ENCODE measurements around the gene MAP2K3.

The MAP2K3 gene

DNA sequence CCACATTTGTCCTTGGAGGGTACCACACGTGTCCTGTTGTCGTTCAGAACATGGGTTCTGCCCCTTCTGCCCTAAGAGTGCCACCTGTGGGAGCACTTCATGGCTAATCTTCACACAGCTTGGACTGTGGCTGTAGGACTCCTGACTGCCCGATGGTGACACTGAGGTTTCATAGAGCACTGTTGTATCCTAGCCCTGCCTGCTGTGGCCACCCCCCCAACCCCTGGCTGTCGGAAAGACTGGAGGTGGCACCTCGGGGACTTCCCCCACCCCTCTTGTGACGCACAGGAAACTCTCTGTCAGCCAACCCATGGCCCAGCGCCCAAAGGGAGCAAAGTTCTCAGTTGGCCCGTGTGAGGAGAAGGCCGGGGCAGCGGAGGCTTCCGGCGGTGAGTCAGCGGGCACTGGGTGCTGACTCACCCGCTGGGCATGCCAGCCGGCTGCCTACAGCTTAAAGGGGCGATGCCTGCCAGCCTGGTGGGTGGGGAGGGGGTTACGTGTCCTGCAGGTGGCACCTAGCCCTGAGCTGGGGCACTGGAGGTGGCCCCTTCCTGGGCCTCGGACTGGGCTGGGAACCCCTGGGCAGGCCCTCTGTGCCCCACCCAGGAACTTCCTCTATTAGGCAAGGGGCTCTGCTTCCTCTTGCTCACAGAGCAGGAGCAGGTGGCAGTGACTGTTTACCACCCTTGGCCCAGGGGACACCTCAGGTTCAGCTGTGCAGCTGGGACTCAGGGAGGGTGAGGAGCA lies 3.4 kb downstream of the MAP2K3 start:
- WGBS = 14% methylated on average over 18 of the region's 18 CpGs
- Histone ChIP-seq H2BK120ac (ENCODE audit: low read depth, low read length) (peak overlapping the region; percentile 12), H3K9me3 (ENCODE audit: control insufficient read depth, low read length) (no peaks in the 10 kb centered on the region), H3K4me1 (ENCODE audit: control insufficient read depth, insufficient read depth, low read depth, low read length) (peaks cover 59% of the 10 kb centered on the region), H3K14ac (ENCODE audit: low read length in 2 of 2) (peak overlapping the region in 1 of 2 experiments; percentile 37), H3K23ac (ENCODE audit: low read length in 2 of 2) (peak overlapping the region in 1 of 2 experiments; percentile 2), H2BK5ac (ENCODE audit: low read depth, low read length, poor library complexity, severe bottlenecking) (peak overlapping the region; percentile 4), H3K4me2 (ENCODE audit: low read length, poor library complexity, severe bottlenecking) (peak overlapping the region; percentile 53), H4K8ac (ENCODE audit: low read length) (peak overlapping the region; percentile 33), H3K27me3 (ENCODE audit: control insufficient read depth in 1 of 2, insufficient read depth in 1 of 2, low read length in 2 of 2) (no peaks in the 10 kb centered on the region), H3K36me3 (ENCODE audit: control insufficient read depth in 1 of 2, insufficient read depth in 2 of 2, low read depth in 1 of 2, low read length in 2 of 2) (peaks cover 20 to 21% of the 10 kb centered on the region in 2 experiments), H2AFZ (ENCODE audit: low read depth, low read length) (no peak overlapping the region), H3K79me1 (replicated peaks; ENCODE audit: low read length, poor library complexity, severe bottlenecking) (peaks cover 5% of the 10 kb centered on the region), H2BK15ac (ENCODE audit: low read depth, poor library complexity, severe bottlenecking) (peak overlapping the region; percentile 44), H3K9ac (ENCODE audit: low read length) (peak overlapping the region; percentile 97), H2BK12ac (ENCODE audit: low read length in 2 of 2) (peak overlapping the region; percentile 90 to 98), H3K27ac (ENCODE audit: low read length, poor library complexity, severe bottlenecking) (peak overlapping the region; percentile 83), H3K4ac (ENCODE audit: low read depth in 1 of 2, low read length in 2 of 2) (peak overlapping the region; percentile 64 to 89), H4K91ac (ENCODE audit: low read length) (peak overlapping the region; percentile 88), H3K4me3 (ENCODE audit: insufficient read depth in 1 of 2, low read depth in 1 of 2, low read length in 2 of 2) (peak overlapping the region; percentile 5 to 99), H3K18ac (ENCODE audit: low read depth in 1 of 2, low read length in 2 of 2) (peak overlapping the region; percentile 85 to 92), H2AK5ac (ENCODE audit: low read length, severe bottlenecking) (peak overlapping the region; percentile 80)
- peak; percentile 99 for DNase-seq

DNA sequence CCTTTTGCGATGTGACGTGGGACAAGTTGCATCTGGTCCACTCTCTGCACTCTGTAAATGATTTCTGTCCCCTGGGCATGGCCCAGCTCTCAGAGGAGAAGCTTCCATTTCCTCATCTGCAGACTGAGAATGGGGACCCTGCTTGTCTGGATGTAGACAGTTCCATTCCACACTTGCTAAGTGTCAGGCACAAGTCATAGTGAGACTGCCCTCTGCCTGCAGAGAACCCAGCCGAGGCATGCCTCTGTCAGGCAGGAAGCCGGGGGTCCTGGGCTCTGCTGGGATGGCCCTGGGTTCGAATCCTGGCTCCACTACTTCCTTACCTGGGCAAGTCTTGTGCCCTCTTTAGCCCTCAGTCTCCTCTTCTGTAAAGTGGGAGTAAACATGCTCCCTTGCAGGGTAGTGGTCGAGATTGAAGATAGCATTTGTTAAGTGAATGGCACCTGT lies 4.1 kb downstream of the MAP2K3 start:
- WGBS = 81% methylated on average over 6 of the region's 6 CpGs
- Histone ChIP-seq H2BK120ac (ENCODE audit: low read depth, low read length) (peak overlapping the region; percentile 12), H4K91ac (ENCODE audit: low read length) (peak overlapping the region; percentile 45), H3K4me2 (ENCODE audit: low read length, poor library complexity, severe bottlenecking) (peak overlapping the region; percentile 5), H2AK5ac (ENCODE audit: low read length, severe bottlenecking) (peak overlapping the region; percentile 67), H4K8ac (ENCODE audit: low read length) (peak overlapping the region; percentile 45), H3K23ac (ENCODE audit: low read length in 2 of 2) (no peak overlapping the region), H3K27me3 (ENCODE audit: control insufficient read depth in 1 of 2, insufficient read depth in 1 of 2, low read length in 2 of 2) (no peaks in the 10 kb centered on the region), H3K4me1 (ENCODE audit: control insufficient read depth, insufficient read depth, low read depth, low read length) (peaks cover 57% of the 10 kb centered on the region), H3K9ac (ENCODE audit: low read length) (peak overlapping the region; percentile 97), H3K79me1 (replicated peaks; ENCODE audit: low read length, poor library complexity, severe bottlenecking) (peaks cover 10% of the 10 kb centered on the region), H3K9me3 (ENCODE audit: control insufficient read depth, low read length) (no peaks in the 10 kb centered on the region), H3K4me3 (ENCODE audit: insufficient read depth in 1 of 2, low read depth in 1 of 2, low read length in 2 of 2) (peak overlapping the region in 1 of 2 experiments; percentile 99), H2BK15ac (ENCODE audit: low read depth, poor library complexity, severe bottlenecking) (no peak overlapping the region), H3K27ac (ENCODE audit: low read length, poor library complexity, severe bottlenecking) (peak overlapping the region; percentile 69), H3K14ac (ENCODE audit: low read length in 2 of 2) (no peak overlapping the region), H3K18ac (ENCODE audit: low read depth in 1 of 2, low read length in 2 of 2) (peak overlapping the region; percentile 9 to 47), H2AFZ (ENCODE audit: low read depth, low read length) (no peak overlapping the region), H2BK12ac (ENCODE audit: low read length in 2 of 2) (peak overlapping the region; percentile 11 to 59), H2BK5ac (ENCODE audit: low read depth, low read length, poor library complexity, severe bottlenecking) (no peak overlapping the region), H3K4ac (ENCODE audit: low read depth in 1 of 2, low read length in 2 of 2) (peak overlapping the region in 1 of 2 experiments; percentile 56), H3K36me3 (ENCODE audit: control insufficient read depth in 1 of 2, insufficient read depth in 2 of 2, low read depth in 1 of 2, low read length in 2 of 2) (peaks cover 27 to 28% of the 10 kb centered on the region in 2 experiments)
- peak; percentile 41 for DNase-seq

DNA sequence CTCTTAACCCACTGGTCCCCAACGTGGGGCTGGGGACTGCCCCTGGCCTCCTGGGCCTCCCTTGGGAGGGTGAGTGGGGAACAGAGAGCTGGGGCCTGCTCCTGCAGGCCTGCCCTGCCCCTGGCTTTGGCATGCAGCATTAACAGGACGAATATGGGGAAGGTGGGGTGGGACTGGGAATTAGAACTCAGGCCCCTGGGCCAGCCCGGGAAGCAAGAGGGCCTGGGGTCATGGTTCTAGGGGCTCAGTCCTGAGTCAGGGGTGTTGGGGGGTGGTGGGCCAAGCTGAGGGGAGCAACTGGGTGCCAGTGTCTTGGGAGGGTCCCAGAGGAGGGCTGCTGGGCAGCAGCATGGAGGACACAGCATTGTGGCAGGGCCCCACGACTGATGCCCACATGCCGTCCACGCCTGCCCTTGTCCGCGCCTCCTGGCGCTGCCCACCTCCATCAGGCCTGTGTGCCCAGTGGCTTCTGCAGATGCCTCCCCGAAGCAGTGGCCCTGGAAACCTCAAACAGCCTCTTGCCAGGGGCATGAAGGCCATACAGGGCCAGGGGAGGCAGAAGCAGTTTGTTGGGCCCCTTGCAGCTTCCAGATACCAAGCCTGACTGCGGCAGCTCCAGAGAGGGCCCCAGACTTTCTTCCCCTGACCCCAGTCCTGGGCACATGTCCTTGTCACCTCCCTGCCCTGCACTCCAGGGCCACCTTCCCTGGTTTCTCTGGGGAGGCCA lies 4.8 kb downstream of the MAP2K3 start:
- peak overlapping the region in 1 of 2 experiments; percentile 16 for H3K23ac ChIP-seq (ENCODE audit: low read length in 2 of 2)
- no peak overlapping the region for H3K27ac ChIP-seq (ENCODE audit: low read length, poor library complexity, severe bottlenecking)
- no peaks in the 10 kb centered on the region for H3K27me3 ChIP-seq (ENCODE audit: control insufficient read depth in 1 of 2, insufficient read depth in 1 of 2, low read length in 2 of 2)
- peak overlapping the region in 1 of 2 experiments; percentile 63 for H2BK12ac ChIP-seq (ENCODE audit: low read length in 2 of 2)
- H2BK15ac ChIP-seq (ENCODE audit: low read depth, poor library complexity, severe bottlenecking) = peak overlapping the region; percentile 29
- no peak overlapping the region for H4K8ac ChIP-seq (ENCODE audit: low read length)
- peak overlapping the region; percentile 97 for H3K9ac ChIP-seq (ENCODE audit: low read length)
- H2BK120ac ChIP-seq (ENCODE audit: low read depth, low read length) = no peak overlapping the region
- WGBS = 89% methylated on average over 11 of the region's 11 CpGs
- peak overlapping the region in 1 of 2 experiments; percentile 33 for H3K4ac ChIP-seq (ENCODE audit: low read depth in 1 of 2, low read length in 2 of 2)
- peaks cover 51% of the 10 kb centered on the region for H3K4me1 ChIP-seq (ENCODE audit: control insufficient read depth, insufficient read depth, low read depth, low read length)
- H3K14ac ChIP-seq (ENCODE audit: low read length in 2 of 2) = no peak overlapping the region
- H2AK5ac ChIP-seq (ENCODE audit: low read length, severe bottlenecking) = peak overlapping the region; percentile 56
- no peaks in the 10 kb centered on the region for H3K9me3 ChIP-seq (ENCODE audit: control insufficient read depth, low read length)
- no peak for DNase-seq
- H4K91ac ChIP-seq (ENCODE audit: low read length) = peak overlapping the region; percentile 53
- peak overlapping the region in 1 of 2 experiments; percentile 99 for H3K4me3 ChIP-seq (ENCODE audit: insufficient read depth in 1 of 2, low read depth in 1 of 2, low read length in 2 of 2)
- H2AFZ ChIP-seq (ENCODE audit: low read depth, low read length) = no peak overlapping the region
- peaks cover 13% of the 10 kb centered on the region for H3K79me1 ChIP-seq (replicated peaks; ENCODE audit: low read length, poor library complexity, severe bottlenecking)
- peaks cover 34 to 36% of the 10 kb centered on the region in 2 experiments for H3K36me3 ChIP-seq (ENCODE audit: control insufficient read depth in 1 of 2, insufficient read depth in 2 of 2, low read depth in 1 of 2, low read length in 2 of 2)
- H3K4me2 ChIP-seq (ENCODE audit: low read length, poor library complexity, severe bottlenecking) = no peak overlapping the region
- H2BK5ac ChIP-seq (ENCODE audit: low read depth, low read length, poor library complexity, severe bottlenecking) = no peak overlapping the region
- no peak overlapping the region for H3K18ac ChIP-seq (ENCODE audit: low read depth in 1 of 2, low read length in 2 of 2)
